Brain pericyte (primary cell): ENCODE data around the gene NAT8.
"Not testable (repeated sequence)": the region's sequence is repeated elsewhere in the genome, so short reads cannot be mapped to it uniquely, and the experiment has no call there.

Experiments used
- DNase-seq: peaks from one replicate; pipeline ENCODE4 v3.0.0-alpha.2; 2012; ENCODE audit warnings: low read depth, low spot score

Gene NAT8

DNA sequence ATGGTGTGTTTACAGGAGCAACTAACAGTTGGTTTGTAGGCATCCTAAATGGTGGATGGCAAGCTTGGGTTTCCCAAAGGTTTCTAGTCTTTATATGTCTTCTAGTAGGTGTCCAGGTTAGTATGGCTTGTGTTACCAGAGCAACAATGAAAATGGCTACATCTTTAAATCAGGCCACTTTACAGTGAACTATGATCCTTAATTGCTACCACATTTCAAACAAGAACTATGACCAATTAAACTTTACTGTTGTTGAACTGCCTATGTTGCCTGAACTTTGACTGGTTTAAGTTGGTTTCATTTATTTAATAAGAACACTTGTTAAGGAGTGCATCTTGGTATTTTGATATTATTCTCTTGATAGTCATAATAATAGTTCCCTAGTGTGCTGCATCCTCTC lies 5.2 kb downstream of the NAT8 start:
- DNase-seq = not testable (repeated sequence)

DNA sequence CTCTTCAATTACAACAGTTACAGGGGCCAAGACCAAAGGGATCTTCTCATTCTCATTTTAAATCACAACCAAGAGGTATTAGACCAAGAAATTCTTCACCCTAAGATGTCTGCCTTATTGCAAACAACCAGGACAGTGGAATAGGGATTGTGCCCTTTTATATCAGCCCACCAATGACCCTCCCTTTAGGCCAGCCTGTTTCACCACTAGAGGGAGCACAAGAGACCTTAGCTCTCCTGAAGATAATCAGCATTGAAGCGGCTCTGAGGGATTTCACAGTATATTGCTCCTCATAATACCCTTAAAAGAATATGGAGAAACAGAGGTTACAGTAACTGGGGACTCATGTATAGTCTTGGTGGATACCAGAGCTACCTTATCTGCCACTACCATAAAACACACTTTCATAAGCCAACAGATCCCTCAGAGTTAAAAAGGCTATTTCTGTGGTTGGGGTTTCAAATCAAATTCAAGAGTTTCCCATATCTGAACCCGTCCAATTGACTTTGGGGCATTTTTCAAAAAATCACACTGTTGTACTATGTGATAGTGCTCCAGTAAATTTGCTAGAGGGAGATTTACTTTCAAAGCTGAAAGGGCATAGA lies 11.5 kb downstream of the NAT8 start:
- not testable (repeated sequence) for DNase-seq

DNA sequence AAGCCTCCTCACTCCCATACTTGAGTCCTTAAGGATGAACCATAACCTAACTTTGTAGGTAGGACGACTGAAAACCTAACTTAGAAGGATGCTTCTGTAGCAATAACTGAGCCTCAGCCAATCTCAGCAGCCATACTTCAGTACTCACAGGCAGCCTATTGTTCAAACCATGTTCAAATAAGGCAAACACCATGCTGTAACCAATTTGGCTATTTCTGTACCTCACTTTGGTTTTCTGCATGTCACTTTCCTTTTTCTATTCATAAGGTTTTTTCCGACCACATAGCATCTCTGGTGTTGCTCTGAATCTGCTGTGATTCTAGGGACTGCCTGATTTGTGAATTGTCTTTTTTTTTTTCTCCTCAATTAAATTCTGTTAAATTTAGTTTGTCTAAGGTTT lies 13.7 kb downstream of the NAT8 start:
- DNase-seq = not testable (repeated sequence)

DNA sequence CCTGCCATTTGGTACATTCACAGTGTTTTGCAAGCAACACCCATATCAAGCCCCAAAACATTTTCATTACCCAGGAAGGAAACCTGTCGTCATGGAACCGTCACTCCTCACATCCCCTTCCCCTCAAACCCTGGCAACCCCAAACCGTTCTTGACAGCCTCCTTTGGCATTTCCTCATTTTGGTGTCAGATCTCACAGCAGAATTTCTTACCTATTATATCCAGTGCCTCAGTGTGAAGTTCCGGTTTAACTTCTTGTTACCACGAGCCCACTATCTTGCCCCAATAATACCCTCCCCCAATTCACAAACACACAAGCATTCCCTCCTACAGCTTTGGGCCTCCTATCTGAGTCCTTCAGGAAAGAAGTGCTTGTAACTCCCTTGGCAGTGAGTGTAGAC lies 16.0 kb downstream of the NAT8 start:
- not testable (repeated sequence) for DNase-seq

DNA sequence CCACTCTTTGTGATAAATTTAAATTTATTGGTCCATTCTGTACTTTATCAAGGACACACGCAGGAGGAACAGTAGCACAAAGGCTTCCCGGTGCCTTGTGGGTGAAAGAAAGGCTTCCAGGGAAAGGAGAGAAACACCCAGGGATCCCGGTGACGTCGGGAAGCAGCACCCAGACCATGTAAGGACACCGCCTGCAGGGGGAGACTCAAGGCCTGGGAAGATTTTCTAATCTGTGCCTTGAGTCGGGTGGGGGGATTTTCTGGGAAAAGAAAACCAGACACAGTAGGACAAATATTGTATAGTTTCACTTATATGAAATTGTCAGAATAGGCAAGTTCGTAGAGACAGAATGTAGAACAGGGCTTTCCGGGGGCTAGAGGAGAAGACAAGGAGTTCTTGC lies 17.6 kb downstream of the NAT8 start:
- DNase-seq = not testable (repeated sequence)

DNA sequence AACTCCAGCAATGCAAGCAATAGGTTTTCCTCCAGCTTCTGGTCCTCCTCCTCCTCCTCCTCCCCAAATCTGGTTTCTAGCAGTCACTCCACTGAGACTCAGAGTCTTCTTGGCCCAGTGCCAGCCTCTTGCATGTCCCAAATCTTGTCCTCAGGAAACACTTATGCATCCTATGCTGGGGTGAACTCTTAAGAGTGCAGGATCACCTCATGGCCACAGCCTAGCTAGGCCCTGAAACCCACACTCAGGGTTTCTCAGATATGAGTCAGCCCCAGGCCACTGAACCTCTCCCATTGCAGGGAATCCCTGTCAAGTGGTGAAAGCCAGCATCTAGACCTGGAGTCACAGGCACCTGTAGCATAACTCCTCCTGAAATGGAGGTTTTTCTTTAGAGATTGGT lies 18.2 kb downstream of the NAT8 start:
- DNase-seq = not testable (repeated sequence)

DNA sequence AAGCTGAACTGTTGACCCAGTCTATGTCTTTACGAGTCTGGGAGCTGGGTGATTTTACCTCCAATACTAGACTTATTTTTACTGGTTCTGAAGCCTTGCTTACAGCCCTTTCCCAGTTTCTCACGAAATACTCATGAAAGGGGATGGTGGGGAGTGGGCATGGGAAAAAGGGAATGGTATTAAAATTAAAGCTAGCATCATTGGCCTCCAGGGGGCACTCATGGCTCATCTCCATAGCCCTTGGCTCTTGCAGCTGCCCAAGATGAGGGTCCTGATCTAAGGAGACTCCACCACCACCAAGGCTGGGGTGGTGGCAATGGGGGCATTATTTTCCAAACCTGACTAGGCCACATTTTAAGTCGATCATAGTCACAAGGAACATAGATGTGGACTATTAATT lies 22.3 kb downstream of the NAT8 start:
- DNase-seq = not testable (repeated sequence)

DNA sequence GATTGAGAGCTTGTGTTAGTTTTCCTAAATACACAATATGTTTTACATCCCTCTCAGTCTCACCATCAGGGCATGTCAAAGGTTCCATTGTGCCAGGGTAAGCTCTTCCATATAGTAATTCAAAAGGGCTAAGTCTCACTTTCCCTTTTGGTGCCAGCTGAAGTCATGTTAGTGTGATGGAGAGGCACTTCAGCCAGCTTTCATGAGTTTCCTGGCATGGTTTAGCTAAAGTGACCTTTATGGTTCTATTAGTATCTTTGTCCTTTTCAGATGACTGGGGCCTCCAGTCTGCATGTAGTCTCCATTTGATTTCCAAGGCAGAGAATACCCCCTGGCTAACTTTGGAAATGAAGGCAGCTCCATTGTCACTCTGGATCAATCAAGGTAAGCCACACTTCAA lies 27.2 kb downstream of the NAT8 start:
- no peak for DNase-seq

DNA sequence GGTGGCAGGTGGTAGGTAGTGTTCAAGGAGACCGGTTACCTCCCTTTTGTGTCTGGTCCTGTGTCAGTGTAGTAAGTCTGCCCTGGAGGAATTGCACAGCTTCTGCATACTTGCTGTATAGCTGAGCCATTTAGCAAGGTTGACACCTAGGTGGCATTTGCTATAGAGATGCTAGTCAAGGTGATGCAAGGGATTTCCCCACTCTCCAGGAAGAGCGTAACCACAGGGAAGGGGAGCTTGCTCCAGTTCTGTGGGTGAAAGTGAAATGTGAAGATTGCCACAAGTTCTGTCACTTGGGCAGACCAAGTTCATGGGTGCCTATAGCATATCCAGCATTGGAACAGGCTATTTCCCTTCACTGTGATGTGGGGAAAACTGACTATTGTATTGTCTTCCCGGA lies 28.1 kb downstream of the NAT8 start:
- DNase-seq = no peak

DNA sequence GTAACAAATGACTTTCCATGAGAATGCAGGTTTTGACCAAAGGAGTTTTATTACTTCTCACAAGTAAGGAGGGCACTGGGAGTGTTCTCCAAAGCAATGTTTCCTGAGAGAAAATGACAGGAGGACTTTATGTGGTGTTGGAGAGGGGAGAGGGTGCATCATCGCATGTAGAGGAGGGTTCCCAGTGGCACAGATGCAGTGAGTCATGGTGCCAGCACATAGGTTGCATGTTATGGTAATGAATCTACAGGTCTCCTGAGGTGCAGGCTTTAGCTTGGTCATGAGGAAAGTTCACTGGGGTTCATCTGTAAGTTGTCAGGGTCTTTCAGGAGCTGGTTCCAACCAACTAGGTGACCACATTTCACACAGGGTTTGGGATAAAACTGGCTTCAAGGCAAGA lies 30.4 kb downstream of the NAT8 start:
- DNase-seq = no peak

DNA sequence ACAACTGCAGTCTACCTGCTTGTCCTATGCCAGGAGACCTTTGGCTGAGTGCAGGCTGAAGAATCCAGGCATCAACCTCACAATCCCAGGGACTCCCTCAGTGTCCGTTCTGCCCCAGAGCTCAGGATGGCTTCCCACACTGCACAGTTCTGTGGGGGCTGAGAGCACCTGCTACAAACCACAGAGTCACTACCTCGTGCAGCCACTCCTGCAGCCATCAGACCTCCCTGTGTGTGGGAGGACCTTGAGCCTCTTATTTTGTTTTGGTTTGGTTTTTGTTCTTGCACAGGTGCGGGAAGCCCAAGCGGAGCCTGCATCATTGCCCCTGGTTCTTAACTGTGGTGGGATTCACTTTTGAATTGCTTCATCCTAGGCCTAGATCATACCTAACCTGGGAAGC lies 31.0 kb downstream of the NAT8 start:
- no peak for DNase-seq

DNA sequence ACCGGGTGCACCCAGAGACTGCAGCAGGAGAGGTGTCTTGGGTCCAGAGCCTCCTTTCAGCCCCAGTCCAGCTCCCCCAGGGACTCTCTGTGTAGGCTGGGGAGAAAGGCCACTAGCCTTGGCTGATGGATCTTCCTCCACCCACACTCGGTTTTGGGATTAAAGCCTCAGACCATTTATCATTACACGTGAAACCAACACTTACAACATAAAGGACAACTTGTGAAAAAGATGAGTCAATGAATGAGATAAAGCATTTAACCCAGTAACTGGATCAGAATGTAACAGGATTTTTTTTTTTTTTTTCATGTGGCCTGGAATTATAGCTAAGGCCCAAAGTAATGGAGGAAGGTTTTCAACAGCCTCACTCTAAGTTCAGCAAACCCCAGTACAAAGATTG lies 32.1 kb downstream of the NAT8 start:
- no peak for DNase-seq

DNA sequence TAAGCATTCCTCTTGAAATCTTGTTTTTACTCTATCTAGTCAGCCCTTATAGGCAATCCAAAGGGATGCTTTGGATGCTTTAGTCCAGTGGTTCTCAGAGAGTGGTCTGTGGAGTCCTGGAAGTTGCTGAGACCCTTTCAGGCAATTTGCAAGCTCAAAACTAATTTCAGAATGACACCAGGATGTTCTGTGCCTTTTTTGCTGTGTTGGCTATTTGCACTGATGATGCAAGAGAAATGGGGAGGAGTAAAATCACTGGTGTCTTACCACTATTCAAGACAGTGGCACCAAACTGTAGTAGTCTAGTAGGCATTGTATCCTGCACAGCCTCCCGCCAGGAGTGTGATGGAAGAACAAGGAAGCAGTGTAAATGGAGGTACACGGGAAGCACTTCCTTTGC lies 37.6 kb downstream of the NAT8 start:
- not testable (repeated sequence) for DNase-seq

DNA sequence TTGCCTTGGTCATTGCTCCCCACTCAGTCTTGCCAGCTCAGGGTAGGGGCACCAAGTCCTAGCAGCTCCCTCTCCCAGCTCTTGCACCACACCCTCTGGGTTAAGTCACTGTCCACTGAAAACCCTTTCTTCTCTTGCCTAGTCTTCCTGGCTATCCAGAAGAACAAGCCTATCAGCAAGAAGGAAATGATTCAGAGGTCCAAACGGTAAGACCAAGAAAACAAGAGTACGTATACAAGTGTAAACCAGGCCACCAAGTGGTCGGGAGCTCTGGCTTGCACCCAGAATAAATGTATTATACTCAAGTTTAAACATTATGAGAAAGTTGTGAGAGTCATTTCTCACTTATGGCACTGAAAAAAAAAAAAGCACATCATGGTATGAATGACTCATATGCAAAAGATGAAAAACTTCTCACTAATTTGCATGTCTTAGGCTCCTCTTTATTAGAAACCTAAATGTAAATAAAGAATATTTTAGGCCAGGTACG lies 39.1 kb downstream of the NAT8 start:
- DNase-seq = not testable (repeated sequence)

DNA sequence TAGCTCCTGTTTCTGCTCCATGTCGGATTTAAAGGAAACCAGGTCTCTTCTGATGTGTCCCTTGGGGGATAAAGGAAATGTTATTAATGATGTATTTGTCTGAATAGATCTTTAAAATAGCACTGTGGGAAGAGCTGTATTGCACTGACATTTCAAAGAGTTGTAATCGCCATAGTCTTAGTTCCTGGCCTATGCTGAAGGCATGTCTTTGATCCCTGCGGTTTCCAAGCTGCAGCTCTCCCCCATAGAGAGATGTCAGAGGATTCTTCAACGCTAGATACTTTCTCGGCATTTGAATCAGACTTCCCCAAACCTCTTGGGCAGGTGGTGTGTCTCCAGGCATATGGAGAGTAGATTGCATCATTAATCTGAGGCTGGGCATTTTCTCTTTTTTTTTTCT lies 40.4 kb downstream of the NAT8 start:
- DNase-seq = no peak

DNA sequence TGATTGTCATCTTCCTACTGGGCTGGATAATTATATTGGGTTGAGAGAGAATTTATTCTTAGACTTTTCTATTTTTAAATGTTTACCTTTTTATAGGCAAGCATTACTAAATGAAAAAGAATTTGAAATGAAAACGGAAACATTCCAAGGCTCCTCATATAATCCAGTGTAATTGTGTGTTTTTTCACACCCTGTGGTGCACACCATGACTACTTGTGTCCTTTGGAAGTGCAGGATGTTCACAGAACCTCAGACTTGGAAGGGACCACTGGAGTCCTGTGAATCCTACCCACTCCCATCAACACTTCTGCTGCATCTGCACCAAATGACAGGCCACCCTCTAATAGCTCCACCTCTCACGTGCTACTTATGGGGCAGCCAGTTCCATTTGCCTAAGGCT lies 48.0 kb downstream of the NAT8 start:
- no peak for DNase-seq

DNA sequence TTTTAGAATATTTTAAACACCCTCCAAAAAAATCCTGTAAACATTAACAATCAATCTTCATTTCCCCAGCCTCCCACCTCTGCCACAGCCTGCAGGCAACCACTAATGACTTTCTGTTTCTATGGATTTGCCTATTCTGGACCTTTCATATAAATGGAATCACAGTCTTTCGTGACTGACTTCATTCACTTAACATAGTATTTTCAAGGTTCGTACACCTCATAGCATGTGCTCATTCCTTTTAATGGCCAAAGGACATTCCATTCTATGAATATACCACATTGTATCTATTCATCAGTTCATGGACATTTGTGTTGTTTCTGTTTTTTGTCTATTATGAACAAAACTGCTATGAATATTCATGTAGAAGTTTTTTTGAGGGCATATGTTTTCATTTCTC lies 48.5 kb downstream of the NAT8 start:
- no peak for DNase-seq
